Fibroblast of mammary gland (primary cell): ENCODE data around the gene CIT.
A peak's percentile ranks its signal among the peaks of the same experiment; 100 is the strongest.

Experiments used
- DNase-seq: peaks from one replicate; pipeline ENCODE4 v3.0.0-alpha.2; 2010; ENCODE audit warnings: low read depth
- H3K4me3 ChIP-seq: 2 replicates; pipeline ENCODE4 v1.5.1; 2011; ENCODE audit warnings: low read depth, mild to moderate bottlenecking, low read length, moderate library complexity; ENCODE audit not compliant: control insufficient read depth
- TF ChIP-seq, protein P1 (sequence below): conservative IDR thresholded peaks from 2 replicates; pipeline ENCODE4 v1.5.1; 2011; ENCODE audit warnings: low read depth, low read length, inconsistent platforms; ENCODE audit not compliant: control insufficient read depth, insufficient read depth

CIT gene

DNA sequence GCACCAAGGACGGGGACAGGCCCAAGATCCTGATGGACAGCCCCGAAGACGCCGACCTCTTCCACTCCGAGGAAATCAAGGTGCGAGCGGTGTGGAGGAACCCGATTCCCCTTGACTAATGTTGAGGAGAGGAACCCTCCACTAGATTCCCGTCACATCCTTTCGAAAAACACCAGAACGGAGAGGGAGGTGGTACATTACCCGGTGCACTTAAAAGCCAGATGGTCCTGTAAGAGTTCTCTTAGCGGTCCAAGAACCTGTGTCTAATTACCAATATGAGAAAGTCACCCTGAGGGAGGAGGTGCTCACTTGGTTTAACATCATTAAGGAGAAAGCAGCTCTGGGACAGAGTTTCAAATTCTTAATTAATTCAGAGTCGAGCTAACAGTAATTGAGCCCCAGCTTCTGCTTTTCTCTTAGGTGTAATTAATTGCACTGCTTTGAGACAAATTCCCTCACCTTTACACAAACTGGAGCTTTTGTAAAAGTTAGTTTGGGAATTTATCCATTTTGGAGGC lies 208.7 kb downstream of the CIT start:
- H3K4me3 ChIP-seq = peak overlapping the region; percentile 94
- TF ChIP-seq, protein P1, sequence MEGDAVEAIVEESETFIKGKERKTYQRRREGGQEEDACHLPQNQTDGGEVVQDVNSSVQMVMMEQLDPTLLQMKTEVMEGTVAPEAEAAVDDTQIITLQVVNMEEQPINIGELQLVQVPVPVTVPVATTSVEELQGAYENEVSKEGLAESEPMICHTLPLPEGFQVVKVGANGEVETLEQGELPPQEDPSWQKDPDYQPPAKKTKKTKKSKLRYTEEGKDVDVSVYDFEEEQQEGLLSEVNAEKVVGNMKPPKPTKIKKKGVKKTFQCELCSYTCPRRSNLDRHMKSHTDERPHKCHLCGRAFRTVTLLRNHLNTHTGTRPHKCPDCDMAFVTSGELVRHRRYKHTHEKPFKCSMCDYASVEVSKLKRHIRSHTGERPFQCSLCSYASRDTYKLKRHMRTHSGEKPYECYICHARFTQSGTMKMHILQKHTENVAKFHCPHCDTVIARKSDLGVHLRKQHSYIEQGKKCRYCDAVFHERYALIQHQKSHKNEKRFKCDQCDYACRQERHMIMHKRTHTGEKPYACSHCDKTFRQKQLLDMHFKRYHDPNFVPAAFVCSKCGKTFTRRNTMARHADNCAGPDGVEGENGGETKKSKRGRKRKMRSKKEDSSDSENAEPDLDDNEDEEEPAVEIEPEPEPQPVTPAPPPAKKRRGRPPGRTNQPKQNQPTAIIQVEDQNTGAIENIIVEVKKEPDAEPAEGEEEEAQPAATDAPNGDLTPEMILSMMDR = no peak
- peak; percentile 22 for DNase-seq

DNA sequence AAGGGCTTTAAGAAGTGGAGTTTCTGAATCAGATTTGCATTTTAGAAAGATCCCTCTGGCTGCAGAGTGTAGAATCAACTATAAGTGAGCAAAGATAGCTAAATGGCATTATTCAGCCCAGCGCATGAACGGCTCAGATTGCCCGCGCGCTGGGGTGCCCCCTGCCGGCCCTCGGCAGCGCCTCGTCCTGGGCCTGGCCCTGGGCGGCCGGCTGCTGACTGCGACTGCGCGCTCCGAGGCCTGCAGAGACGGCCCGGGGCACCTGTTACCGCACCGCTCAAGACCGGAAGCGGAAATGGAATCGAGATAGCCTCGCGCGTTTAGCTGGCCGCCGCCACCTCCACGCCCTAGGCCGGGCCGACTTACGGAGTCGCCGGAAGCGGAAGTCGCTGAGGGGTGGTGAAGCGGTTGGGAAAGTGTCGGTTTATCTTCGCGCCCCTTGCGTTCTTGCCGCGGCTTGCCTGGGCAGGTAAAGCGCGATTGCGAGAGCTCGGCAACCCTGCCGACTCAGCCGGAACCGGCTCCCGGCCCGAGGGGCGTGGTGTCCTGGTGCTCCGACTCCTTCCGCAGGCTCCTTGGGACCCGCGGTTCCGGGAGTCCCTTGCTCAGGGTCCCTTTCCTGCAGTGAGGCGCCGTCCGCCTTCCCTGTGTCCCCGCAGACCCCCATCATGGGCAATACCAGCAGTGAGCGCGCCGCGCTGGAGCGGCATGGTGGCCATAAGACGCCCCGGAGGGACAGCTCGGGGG lies 209.4 kb downstream of the CIT start, which contains the start of gene PRKAB1:
PRKAB1 (plus strand) TSS at position 557 of the 747 bp plus-strand sequence; CDS start at position 669, 112 bp downstream.
- peak within 1 kb of the TSS; percentile 94 for H3K4me3 ChIP-seq
- peak; percentile 95 for DNase-seq
- TF ChIP-seq, protein P1 = peak; percentile 52

DNA sequence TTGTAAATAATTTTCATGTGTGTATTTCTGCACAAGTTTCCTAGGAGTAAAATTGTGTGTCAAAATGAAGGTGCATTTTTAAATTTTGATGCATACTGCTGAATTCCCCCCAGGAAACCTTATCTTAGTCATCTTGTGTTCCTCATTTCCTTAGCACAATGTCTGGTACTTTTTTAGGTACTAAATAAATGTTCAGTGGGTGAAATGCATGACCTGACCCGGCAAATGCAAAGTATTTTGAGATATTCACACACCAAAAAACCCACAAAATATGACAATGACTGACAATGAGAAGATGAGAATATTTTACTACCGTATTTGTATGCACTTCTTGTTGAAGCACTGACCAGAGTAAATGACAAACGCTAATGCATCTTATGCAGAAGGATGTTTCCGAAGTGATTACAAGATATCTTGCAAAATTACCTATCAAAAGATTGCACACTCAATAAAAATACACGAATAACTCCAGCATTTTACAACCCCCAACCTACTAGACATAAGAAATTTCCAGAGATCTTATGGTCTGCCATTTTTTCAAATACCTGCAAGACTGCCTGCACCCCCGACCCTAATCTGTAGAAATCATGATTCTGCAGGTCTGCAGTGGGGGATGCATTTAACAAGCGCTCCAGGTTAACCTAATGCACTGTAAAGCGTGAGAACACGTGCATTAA lies 210.1 kb downstream of the CIT start:
- no peak for DNase-seq
- TF ChIP-seq, protein P1 = no peak
- H3K4me3 ChIP-seq = peak overlapping the region; percentile 94

DNA sequence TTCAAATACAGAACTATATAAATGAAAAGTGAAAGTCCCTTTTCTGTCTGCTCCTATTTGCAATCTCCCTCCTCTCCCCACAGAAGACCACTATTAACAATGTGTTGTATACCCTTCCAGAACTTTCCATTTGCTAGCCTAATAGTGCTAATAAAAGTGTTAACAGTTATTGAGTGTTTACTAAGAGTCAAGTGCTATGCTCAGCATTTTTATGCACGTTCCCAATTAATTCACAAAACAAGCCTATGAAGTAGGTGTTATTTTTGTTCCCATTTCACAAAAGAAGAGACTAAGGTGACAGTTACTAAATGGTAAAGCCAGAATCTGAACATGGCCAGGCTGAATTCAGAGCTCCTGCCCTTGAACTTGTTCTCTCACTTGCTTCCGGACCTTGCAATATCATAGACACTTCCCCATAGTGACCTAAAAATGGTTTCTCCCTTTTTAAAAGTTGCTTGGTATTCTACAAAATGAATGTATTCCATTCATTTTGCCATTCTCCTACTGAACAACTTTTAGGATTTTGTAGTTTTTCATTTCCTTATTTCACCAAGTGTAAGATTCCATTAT lies 210.8 kb downstream of the CIT start:
- TF ChIP-seq, protein P1 = no peak
- H3K4me3 ChIP-seq = no peak overlapping the region
- no peak for DNase-seq

DNA sequence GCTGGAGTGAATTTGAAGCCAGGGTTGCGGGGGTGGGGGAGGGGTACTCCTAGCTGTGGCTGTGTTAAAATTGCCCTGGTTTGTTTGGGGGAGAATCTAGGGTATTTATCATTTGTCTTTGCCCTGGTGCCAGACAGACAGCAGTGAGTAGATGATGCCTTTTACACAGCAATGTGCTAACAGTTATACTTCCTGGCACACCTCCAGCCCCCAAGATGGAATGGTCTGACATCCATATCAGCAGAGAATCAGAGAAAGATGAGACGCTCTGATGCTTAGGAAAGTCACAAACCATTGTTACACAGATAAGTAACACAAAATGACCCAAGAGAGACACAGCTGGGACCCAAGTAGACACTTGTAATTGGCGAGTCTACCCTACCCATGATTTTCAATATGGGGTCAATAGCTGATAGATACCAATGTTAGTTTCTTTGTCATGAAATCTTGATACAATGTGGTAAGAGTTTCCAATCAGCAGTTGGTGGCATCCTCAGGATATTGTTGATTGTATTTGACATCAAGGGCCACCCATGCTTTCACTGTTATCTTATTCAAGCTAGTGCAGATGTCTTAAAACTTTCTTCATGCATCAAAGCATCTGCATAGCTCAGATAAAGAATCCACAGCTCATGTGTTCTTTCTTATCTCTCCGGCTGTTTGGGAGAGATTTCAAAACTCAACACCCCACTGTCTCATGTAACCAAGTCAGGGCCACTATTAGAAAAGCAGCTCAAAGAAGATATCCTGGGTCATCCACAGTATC lies 211.8 kb downstream of the CIT start:
- TF ChIP-seq, protein P1 = no peak
- DNase-seq = no peak
- no peak overlapping the region for H3K4me3 ChIP-seq

DNA sequence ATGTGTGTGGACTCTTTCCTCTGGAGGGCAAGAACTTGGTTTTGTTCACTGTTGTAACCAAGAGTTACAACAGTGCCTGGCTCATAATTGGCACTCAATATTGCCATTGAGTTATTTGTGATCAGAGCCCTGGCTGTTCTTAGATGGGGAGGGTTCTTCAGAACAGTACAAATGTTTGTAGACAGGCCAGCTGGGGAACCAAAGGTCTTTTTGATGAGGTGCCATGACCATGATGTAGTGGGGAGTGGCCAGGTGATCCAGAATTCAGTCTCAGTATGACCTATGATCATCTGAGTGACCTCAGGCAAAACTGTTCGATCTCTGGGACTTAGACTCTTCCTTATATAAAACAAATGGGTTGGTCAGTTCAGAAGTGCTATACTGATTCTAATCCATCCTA lies 212.5 kb downstream of the CIT start:
- H3K4me3 ChIP-seq = no peak overlapping the region
- TF ChIP-seq, protein P1 = no peak
- DNase-seq = no peak
